Cortex of kidney (tissue), 1 donor: Measurements from ENCODE around the gene SOBP.

ENCODE experiments used
- DNase-seq: peaks from one replicate; lab custom pipeline; 2025; lab: John Stamatoyannopoulos, UW

The SOBP gene

DNA sequence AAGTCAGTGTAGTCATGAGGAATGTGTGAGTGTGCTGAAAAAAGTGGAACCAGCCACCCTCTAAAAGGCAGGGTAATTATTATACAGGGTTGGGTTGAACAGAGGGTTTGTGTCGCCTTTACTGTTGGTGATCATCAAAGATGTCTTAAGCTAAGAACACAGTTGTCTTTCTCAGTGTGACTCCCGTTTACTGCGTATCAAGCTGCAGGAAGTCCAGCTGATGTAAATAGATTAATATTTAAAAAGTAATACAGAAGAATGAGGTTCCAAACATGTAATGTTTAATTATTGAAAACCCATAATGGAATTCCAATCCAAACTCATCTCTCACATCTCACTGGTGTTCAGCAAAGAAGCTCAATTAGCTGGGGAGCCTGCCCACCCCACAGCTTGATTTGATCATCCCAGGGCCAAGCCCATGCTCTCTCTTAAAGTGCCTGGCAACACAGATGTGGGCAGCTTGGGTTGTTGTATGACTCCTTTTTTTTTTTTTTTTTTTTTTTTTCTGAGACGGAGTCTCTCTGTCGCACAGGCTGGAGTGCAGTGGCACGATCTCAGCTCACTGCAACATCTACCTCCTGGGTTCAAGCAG, 127.5 kb downstream of the SOBP start:
- no peak for DNase-seq

DNA sequence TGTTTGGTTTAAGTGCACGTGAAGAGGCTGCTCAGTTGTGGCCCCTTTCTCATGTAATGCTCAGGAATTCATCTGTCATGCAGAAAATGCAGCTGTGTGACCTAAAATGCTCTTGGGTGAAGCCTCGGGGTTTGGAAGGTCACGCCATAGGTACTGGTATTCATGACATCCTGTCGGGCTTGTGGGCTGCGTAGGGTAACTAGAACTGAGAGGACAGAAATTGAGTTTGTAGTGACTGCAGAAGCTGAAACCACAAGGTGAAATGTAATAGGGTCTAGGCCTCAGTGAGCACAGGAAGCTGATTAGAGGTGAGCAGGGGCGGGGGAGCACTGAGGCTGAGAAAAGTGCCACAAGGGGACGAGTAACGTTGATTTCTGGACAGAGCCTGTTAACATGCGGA, 128.8 kb downstream of the SOBP start:
- DNase-seq, result no peak

DNA sequence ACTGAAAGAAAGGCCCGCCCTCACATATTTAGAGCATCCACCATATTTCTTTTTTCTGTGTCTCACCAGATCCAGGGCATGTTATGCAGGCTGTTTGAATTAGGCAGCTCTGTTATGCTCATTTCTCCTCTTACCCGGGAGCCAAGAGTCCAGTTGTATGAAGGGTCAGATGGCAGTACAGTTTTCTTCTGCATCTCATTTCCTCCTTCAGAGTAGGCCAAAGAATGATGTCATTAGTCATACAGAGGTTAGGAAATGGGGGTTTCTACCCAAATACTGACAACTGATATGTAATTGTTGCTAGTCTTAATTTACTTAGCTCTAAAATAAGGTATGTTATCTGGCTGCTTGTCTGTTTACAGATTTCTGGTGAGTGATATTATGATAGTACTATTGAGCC, 130.8 kb downstream of the SOBP start:
- no peak for DNase-seq

DNA sequence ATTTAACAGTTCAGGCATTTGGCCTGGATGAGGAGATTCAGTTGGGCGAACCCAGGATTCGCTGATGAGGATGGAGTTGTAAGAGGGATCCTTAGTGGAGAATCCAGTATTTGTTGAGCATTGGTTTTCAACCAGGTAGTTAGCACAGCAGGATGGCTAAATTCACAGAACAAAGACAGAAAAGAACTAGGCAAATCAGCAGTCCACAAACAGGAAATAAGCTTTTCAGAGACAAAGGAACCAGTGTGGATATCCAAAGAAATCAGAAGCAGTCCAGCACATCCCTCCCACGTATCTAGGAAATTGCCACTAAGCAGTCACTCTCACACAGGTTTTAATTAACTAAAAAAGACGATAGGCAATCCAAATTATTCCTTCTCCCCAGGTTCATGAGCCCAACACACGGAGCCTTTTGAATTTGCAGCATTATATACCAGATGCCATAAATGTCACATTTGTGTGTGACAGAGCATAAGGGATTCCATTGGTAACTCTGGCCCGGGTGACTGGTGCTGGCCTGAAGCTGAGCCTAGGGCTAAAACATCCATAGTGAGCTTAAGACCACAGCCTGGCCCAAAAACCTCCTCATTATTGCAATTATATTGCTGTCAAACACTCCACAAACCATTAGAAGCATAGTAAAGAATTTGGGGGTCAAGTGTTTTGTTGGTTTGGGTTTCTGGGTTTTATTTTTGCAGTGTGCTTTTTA, 131.5 kb downstream of the SOBP start:
- no peak for DNase-seq

DNA sequence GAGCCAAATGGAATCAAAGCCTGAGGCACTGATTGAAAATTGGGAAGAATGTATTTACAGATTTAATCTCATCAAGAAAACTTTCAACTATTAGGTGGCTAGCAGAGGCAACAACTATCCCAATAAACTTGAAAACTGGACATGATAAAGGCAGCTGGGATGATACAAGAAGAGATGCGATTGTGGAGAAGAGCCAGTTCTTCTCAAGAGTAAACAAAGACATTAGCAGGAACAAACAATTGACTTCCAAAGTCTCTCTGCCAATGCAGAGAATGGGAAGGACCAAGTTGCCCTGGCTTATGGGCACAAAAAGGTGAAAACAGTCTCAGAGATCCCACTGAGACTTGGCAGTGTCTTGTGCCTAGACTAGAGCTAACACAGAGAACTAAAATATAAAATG, 132.4 kb downstream of the SOBP start:
- DNase-seq, result no peak

DNA sequence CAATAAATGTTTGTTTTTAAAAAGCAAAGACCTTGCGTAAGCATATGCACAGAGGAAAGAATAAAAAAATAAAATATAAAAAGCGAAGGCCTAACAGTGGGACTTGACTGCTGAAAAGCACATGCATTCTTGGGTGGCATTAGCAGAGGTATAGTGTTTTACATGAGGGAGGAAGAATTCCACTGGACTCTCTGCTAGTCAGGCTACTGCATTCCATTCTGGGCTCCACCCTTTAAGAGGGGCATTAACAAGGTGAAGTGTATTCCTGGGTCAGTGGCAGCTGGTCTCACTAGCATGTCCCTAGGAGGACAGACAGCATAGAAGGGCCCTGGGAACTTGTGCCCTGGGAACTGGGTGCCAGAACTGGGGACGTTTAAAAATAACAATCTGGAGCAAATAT, 134.1 kb downstream of the SOBP start:
- DNase-seq, result no peak

DNA sequence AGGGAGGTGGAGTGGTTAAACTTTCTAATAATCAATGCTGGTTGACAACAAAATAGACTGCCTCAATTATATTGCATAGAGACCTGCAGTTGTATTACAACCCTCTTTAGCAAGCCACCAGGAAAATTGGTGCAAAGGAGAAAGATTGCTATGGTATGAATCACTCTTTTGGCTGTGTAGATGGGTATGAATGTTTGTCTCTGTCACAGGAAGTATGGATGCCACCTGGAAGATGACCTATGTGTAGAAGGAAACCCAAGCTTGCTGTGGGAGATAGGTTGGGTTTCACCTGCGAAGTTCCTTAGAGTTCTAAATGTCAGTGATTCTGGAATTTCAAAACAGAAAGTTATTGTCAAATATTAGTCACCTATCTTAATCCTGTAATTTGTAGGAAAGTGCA, 134.6 kb downstream of the SOBP start:
- DNase-seq, result no peak

DNA sequence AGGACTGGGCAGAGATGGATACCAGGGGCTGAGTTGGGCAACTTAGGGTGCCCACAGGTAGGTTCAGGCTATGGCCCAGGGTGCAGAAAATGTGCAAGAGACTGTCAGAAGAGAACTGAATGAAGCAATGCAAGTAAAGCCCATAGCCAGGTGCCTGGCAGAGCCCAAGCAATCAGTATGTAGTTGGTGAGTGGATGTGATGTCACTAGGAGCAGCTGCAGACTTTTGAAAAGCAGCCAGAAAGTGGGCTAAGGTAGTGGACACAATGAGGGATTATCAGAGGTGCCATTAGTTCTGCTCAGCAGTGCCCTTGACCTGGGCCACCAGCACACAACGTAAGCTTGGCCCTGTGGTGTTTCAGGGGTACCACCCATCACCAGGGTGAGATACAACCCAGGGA, 135.3 kb downstream of the SOBP start:
- no peak for DNase-seq

DNA sequence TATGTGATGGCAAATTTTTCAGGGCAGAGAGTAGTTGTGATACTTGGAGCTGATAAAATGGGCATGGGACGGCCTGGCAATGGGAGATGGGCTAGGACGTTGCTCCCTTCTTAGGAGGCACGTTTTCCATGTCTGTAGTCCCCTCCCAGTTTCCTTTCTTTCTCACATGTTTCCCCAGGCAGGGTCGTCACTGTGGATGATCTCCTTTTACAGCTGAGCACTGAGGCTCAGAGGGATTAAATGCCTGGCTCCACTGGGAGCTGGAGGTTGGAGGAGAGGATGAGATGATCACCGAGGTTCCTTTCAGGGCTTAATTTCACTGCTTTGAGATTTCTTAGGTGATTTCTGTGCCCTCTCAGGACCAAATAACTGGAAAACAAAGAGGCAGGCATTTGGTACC, 136.7 kb downstream of the SOBP start:
- DNase-seq, result no peak

DNA sequence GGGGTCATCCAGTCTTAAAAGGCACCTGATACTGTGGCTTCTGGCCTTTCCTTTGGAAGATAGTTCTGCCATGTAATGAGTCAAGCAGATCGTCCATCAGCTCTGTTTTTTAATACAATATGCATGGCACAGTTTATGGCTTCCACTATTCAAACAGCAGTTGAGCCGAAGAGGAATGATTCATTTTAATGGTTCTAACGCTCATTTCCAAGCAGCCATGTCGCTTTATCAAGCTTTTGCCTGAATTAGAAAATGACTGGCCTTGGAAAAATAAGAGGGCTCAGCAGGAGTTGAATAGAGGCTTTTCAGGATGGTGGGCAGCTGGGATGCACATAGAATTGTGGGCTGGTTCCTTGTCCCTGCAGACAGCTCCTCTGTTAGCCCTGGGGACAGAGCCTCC, 138.1 kb downstream of the SOBP start:
- no peak for DNase-seq

DNA sequence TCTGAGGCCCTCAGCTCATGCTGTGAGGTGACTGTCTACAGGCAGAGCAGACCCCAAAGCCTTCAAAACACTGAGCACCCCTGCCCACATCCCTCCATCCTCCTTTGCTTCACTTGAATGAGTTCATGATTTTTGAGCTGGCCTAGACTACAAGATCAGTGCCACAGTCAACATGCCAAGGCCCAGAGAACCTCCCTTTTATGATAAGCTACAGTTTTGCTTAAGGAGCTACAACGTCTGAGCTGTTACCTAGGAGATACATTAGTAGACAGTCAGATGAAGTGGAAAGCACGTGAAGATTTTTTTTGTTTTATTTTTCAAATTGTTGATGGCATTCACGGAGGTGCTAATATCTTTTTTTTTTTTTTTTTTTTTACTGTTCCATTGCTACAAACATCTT, 139.0 kb downstream of the SOBP start:
- DNase-seq, result no peak

DNA sequence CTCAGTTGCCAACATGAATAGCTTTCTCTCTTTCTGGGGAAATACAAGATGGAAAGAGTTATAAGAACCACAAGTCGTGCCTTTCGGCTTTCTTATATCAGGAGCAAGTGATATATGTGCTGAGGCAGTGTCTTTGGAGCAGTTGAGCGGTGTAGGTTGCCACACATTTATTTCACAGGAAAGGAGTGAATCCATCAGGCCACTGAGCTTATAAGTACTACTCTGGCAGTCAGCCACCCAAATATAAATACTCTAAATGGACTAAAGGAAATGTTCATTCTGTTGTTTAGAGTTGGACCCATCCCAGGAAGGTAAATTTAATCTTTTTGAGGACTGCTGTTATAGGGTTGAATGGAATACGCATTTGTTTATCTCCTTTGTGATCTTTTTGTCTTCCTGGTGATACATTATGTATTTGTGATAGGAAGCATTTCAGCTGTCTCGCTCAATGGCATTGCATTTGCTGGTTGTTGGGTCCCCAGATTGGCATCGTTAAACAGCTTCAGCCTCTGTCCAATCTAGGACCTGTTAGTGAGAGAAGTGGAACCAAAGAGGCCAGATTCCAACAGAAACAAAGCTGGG, 139.7 kb downstream of the SOBP start:
- DNase-seq, result no peak

DNA sequence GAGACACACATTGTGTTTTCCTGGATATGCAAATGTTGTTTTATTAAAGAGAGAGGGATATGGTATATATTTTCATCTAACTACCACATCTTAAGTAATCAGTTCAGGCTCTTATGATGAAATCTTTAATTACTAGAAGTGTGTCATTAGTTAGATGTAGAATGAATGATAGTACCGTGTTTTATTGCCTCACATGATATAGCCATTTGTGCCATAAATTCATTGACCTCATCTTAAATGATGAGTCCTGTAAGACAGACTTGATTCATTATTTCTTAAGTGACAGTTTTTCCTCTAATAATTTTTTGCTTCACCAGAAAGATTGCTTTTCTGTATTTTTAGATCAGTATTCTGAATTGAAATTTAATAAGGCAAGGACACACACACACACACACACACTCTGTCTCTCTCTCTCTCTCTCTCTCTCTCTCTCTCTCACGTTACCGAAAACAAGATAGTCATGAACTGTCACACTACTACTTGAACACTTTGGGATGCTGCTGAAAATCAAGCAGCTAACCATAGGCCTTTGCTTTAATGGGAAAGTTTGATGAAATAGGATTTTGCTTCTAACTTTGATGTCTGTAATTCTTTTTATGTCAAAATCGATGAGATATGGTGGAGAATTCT, 140.5 kb downstream of the SOBP start:
- DNase-seq, result no peak

DNA sequence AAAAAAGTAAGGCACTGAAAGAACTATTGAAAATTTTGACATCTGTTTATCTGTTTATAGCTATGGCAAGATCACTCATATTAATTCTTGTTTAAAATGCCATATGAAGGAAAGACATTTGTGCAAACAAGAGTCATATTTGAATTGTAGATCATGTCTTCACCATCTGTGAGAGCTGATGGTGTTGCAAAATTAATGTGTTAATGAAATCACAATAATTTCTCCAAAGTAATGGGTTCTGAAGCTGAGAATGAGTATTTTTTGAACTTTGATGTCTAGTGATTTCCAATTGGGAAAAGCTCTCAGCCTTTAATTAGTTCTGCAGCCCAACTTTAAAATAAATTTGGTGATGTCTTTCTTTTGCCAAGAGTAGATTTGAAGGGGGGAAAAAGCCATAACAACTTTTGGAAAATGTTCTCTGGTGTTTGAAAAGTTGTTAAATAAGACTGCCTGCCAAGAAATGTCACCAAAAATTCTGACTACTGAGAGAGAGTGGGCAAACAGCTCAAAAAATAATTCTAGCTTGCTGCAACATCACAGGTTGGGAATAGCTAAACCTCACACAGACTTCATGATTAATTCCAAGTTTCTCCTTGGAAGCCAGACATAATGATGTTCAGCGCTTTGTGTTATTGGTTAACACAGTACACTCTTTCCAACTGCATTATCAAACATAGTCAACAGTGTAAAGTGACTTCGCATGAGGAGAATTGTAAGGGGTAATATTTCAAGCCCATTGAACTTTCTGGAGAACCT, 142.6 kb downstream of the SOBP start:
- DNase-seq, result no peak

DNA sequence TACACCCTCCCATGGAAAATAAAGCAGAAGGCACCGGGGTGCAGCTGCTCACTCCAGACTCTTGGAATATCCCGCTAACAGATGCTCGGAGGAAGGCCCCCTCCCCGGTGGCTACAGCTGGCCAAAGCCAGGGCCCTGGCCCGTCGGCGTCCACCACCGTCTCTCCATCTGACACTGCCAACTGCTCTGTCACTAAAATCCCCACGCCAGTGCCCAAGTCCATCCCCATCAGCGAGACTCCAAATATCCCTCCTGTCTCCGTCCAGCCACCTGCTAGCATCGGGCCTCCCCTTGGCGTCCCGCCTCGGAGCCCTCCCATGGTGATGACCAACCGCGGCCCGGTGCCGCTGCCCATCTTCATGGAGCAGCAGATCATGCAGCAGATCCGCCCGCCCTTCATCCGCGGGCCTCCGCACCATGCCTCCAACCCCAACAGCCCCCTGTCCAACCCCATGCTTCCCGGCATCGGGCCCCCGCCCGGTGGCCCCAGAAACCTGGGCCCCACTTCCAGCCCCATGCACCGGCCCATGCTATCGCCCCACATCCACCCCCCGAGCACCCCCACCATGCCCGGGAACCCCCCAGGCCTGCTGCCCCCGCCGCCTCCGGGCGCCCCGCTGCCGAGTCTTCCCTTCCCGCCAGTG, 143.9 kb downstream of the SOBP start:
- no peak for DNase-seq

DNA sequence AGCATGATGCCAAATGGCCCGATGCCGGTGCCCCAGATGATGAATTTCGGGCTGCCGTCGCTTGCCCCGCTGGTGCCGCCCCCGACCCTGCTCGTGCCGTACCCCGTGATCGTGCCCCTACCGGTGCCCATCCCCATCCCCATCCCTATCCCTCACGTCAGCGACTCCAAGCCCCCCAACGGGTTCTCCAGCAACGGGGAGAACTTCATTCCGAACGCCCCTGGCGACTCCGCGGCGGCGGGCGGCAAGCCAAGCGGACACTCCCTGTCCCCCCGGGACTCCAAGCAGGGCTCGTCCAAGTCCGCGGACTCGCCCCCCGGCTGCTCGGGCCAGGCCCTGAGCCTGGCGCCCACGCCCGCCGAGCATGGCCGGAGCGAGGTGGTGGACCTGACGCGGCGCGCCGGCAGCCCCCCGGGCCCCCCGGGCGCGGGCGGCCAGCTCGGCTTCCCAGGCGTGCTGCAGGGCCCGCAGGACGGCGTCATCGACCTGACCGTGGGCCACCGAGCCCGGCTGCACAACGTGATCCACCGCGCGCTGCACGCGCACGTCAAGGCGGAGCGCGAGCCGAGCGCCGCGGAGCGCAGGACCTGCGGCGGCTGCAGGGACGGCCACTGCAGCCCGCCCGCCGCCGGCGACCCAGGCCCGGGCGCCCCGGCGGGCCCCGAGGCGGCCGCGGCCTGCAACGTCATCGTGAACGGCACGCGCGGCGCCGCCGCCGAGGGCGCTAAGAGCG, 144.6 kb downstream of the SOBP start:
- no peak for DNase-seq

DNA sequence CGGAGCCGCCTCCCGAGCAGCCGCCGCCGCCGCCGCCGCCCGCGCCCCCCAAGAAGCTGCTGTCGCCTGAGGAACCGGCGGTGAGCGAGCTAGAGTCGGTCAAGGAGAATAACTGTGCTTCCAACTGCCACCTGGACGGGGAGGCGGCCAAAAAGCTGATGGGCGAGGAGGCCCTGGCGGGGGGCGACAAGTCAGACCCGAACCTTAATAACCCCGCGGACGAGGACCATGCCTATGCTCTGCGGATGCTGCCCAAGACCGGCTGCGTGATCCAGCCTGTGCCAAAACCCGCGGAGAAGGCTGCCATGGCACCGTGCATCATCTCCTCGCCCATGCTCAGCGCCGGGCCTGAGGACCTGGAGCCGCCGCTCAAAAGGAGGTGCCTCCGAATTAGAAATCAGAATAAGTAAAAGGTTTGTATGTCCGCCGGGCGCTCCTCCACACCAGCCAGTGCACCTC, 145.2 kb downstream of the SOBP start:
- no peak for DNase-seq

DNA sequence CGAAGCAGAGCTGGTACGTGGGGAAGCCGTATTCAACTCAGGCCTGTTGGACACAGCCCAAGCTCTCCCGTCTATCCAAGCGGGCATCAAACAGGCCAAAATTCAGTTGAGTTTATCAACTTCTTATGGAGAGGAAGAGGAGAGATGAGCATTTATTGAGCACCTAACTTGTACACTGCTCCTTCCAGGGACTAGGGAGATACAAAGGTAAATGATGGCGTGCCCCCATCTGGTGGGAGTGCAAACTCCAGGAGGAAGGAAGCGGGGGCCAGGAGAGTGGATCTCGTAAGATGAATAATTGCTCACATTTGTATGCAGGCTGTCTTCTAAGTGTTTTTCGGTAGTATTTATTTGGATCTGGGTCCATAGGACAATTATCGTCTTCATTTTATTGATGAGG, 146.6 kb downstream of the SOBP start:
- no peak for DNase-seq

DNA sequence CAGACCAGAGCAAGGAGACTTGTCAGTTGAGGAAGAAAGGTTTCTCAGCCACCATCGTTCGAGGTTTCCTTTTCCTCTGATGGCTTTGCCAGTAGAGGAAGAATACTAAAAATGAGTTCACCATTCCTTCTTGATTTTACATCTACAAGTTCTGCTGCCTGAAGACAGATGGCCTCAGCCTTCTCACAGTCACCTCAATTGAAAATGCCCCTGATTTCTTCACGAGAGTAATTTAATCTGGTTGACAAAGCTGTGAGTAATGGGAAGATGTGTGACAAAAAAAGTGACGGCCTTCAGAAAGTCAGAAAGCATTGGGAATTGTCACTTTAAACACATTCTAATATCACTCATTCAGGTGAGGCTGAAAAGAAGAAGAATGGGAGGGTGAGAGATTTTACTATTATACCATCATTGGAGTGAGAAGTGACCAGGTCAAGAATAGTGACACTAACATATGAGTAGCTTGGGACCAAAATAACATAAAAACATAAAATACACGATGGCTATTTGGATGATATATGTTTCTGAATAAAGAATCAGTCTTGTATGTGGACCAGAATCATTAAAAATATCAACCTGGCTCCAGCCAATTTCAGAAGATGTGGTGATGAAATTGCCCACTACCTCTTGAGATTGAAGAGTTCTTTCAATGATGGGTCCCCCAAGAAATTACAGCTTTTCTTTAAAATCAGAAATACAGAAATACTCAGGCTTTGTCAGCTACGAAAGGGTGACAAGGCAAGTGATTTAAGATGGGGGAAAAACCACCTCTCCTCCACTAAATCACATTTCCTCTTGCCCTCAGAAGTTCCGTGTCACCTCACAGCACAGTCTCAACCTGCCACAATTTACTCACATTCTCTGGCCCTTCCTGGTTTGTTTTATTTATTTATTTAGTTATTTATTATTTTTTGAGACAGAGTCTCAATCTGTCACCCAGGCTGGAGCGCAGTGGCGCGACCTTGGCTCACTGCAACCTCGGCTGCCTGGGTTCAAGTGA, 147.7 kb downstream of the SOBP start:
- DNase-seq, result no peak

DNA sequence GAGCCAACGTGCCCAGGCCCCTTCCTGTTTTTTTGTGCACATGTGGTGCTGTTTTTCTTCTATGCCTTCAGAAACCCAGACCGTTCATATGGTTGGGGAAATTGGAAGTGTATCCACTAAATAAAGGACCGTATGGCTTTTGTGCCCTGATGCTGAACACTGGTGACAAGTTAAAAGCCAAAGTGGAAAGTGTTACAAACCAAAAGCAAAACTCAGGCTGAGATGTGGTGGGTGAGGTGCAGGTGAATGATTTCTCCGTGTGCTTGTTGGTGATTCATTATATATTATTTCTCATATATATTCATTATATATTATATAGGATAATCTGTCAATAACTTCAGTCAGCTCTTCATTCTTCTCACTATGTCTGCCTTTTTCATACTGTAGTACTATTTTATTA, 148.6 kb downstream of the SOBP start:
- no peak for DNase-seq
